Natural killer cell (primary cell): ENCODE results near the gene NEURL1B. TPM values are rescaled to one million over a fixed set of nuclear protein-coding genes. Genes with fewer than 3 reads are reported as not detected.

Experiments used
- ATAC-seq, 3 donors: fragments of 150-1000 bp in 2 of 3; fragments of 200-7000 bp in 1 of 3; cut with Tn5 transposase; 1 replicate in 1 of 3; 2 replicates in 2 of 3; pipeline ENCODE4 v1.10.0; 2021; ENCODE audit warnings: mild to moderate bottlenecking in 2 of 3, moderate library complexity in 2 of 3
- DNase-seq, 2 donors: peaks; one replicate each; pipeline versions ENCODE4 v3.0.0 to v3.0.0-alpha.2; 2013 to 2021; ENCODE audit warnings: mixed read lengths in 1 of 2
- H3K27ac ChIP-seq: one replicate; pipeline ENCODE4 v1.5.1; 2013; ENCODE audit warnings: mild to moderate bottlenecking, low read length
- H3K27me3 ChIP-seq: one replicate; pipeline ENCODE4 v1.6.1; 2013; ENCODE audit warnings: low read length; ENCODE audit not compliant: control insufficient read depth, insufficient read depth
- H3K36me3 ChIP-seq: one replicate; pipeline ENCODE4 v1.6.1; 2013; ENCODE audit warnings: low read length; ENCODE audit not compliant: control insufficient read depth, insufficient read depth
- H3K4me1 ChIP-seq: one replicate; pipeline ENCODE4 v1.6.1; 2013; ENCODE audit warnings: low read length; ENCODE audit not compliant: control insufficient read depth, insufficient read depth
- H3K4me3 ChIP-seq: one replicate; pipeline ENCODE4 v1.5.1; 2013; ENCODE audit warnings: low read length
- H3K9me3 ChIP-seq: one replicate; pipeline ENCODE4 v1.6.1; 2013; ENCODE audit warnings: low read length; ENCODE audit not compliant: control insufficient read depth, insufficient read depth
- H3K27ac Mint-ChIP-seq, 2 donors: one replicate each; pipeline ENCODE4 v1.8.0; 2022; ENCODE audit warnings: mild to moderate bottlenecking in 2 of 2, mixed read lengths in 2 of 2, moderate library complexity in 1 of 2
- H3K27me3 Mint-ChIP-seq, 2 donors: one replicate each; pipeline ENCODE4 v1.8.0; 2022; ENCODE audit warnings: low read depth in 2 of 2, mixed read lengths in 2 of 2
- H3K36me3 Mint-ChIP-seq: one replicate; pipeline ENCODE4 v1.8.0; 2022; ENCODE audit warnings: mixed read lengths
- H3K4me1 Mint-ChIP-seq, 2 donors: one replicate each; pipeline ENCODE4 v1.8.0; 2022; ENCODE audit warnings: mixed read lengths in 2 of 2
- H3K4me3 Mint-ChIP-seq: one replicate; pipeline ENCODE4 v1.8.0; 2022; ENCODE audit warnings: mild to moderate bottlenecking, moderate library complexity, mixed read lengths
- H3K9me3 Mint-ChIP-seq, 2 donors: one replicate each; pipeline ENCODE4 v1.8.0; 2022; ENCODE audit warnings: mixed read lengths in 2 of 2
- CTCF ChIP-seq: fragments of 200-600 bp; IDR thresholded peaks from one replicate; pipeline ENCODE4 v1.8.0; 2022; ENCODE audit warnings: antibody characterized with exemption
- WGBS: methylation state at CpG from one replicate; pipeline ENCODE4 v1.1.7; 2013; ENCODE audit warnings: missing lambda C conversion rate; ENCODE audit not compliant: insufficient coverage; 5-methylcytosine and 5-hydroxymethylcytosine counted together
- intact Hi-C: fragments of 100-400 bp; cut with micrococcal nuclease; formaldehyde crosslinking; loops from one replicate; pipeline ENCODE4 v1.14.2; 2022
- total RNA-seq, 4 donors: library from RNA; stranded (reverse); fragments of 120-200 nt in 1 of 4; gene quantifications; one replicate each; pipeline versions ENCODE4 v1.2.3 to v1.2.4, GENCODE V29; 2013 to 2022

NEURL1B gene
- total RNA-seq, 3 donors from 2014 or later (not counting 1 experiment from before 2014, with no cell fraction given): 0.28 to 0.54 (median 0.45) TPM

- Histone ChIP-seq H3K27ac (no peak overlapping the region), H3K36me3 (no peaks in the 10 kb centered on the region), H3K4me3 (no peak overlapping the region), H3K4me1 (no peaks in the 10 kb centered on the region), H3K27me3 (peaks cover 10% of the 10 kb centered on the region), H3K9me3 (no peaks in the 10 kb centered on the region)
- no peak overlapping the region for H3K27ac Mint-ChIP-seq
- no peak overlapping the region for H3K4me3 Mint-ChIP-seq
- H3K4me1 Mint-ChIP-seq: peaks cover 0 to under 1% of the 10 kb centered on the region in 2 donors
- intact Hi-C loops: no loop called here
- DNase-seq (no peak), ATAC-seq (no peak)
- WGBS: 87% methylated on average over 10 of the region's 10 CpGs
- H3K36me3 Mint-ChIP-seq: no peaks in the 10 kb centered on the region
- H3K9me3 Mint-ChIP-seq: no peaks in the 10 kb centered on the region
- peaks cover 53 to 68% of the 10 kb centered on the region in 2 donors for H3K27me3 Mint-ChIP-seq
- no peak for TF ChIP-seq CTCF
These were observed 87.6 kb downstream of the NEURL1B start for GRCh38 chr5:172728481-172729241.

- Histone ChIP-seq H3K27ac (no peak overlapping the region), H3K27me3 (peaks cover 9% of the 10 kb centered on the region), H3K4me3 (no peak overlapping the region), H3K4me1 (no peaks in the 10 kb centered on the region), H3K36me3 (no peaks in the 10 kb centered on the region), H3K9me3 (no peaks in the 10 kb centered on the region)
- no peak overlapping the region for H3K27ac Mint-ChIP-seq
- H3K9me3 Mint-ChIP-seq: no peaks in the 10 kb centered on the region
- no peak overlapping the region for H3K4me3 Mint-ChIP-seq
- TF ChIP-seq CTCF: no peak
- H3K4me1 Mint-ChIP-seq: no peaks in the 10 kb centered on the region
- WGBS: 91% methylated on average over 13 of the region's 13 CpGs
- intact Hi-C loops: no loop called here
- no peaks in the 10 kb centered on the region for H3K36me3 Mint-ChIP-seq
- peaks cover 47 to 58% of the 10 kb centered on the region in 2 donors for H3K27me3 Mint-ChIP-seq
- no peak for ATAC-seq
- DNase-seq: no peak
These were observed 88.5 kb downstream of the NEURL1B start for GRCh38 chr5:172729588-172729987.

- no peak for DNase-seq
- WGBS: 94% methylated on average over 6 of the region's 6 CpGs
- ATAC-seq: no peak
- intact Hi-C loops: no loop called here
- Mint-ChIP-seq H3K4me3 (no peak overlapping the region), H3K36me3 (no peaks in the 10 kb centered on the region), H3K9me3 (no peaks in the 10 kb centered on the region), H3K27me3 (peaks cover 49 to 52% of the 10 kb centered on the region in 2 donors), H3K27ac (no peak overlapping the region), H3K4me1 (no peaks in the 10 kb centered on the region)
- Histone ChIP-seq H3K27ac (no peak overlapping the region), H3K4me1 (no peaks in the 10 kb centered on the region), H3K9me3 (no peaks in the 10 kb centered on the region), H3K36me3 (no peaks in the 10 kb centered on the region), H3K4me3 (no peak overlapping the region), H3K27me3 (peaks cover 9% of the 10 kb centered on the region)
- TF ChIP-seq CTCF: no peak
These were observed 89.2 kb downstream of the NEURL1B start for GRCh38 chr5:172730222-172730621.
